ENCODE measurements around the gene NSMCE4A. TPM values are rescaled to one million over a fixed set of nuclear protein-coding genes. Genes with fewer than 3 reads are reported as not detected.

NSMCE4A gene
- total RNA-seq, 4 donors from 2014 or later: 20.1 to 37.7 (median 26.9) TPM

DNA sequence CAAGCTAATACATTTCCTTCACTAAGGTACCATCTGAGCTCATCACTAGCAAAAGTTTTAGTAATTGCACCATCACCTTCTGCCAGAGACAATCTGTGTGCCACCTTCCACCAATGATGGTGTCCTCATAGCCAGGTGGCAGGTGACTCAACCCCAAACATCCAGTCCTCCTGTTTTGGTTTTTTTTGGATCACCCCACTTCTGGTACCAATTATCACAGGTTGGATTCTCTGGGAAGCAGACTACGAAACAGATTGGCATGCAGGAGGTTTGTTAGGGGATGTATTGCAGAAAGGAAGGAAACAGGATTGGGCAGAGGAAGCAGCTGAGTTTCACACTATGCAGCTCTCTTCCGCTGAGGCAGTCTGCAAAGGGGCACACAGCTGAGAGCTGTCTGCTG is 9.4 kb upstream of the NSMCE4A start:
- Histone ChIP-seq H3K4me3 (no peak overlapping the region), H3K27me3 (no peaks in the 10 kb centered on the region), H3K36me3 (no peaks in the 10 kb centered on the region), H3K4me1 (peaks cover 16 to 17% of the 10 kb centered on the region in 2 donors), H3K9me3 (no peaks in the 10 kb centered on the region), H3K27ac (no peak overlapping the region)
- in situ Hi-C loops (cut with MboI; ENCODE audit: low sequenced_read_pairs in 4 of 4): no loop called here
- TF ChIP-seq POLR2A (IDR thresholded peaks at IDR 0.05): no peak
- TF ChIP-seq, protein P1, sequence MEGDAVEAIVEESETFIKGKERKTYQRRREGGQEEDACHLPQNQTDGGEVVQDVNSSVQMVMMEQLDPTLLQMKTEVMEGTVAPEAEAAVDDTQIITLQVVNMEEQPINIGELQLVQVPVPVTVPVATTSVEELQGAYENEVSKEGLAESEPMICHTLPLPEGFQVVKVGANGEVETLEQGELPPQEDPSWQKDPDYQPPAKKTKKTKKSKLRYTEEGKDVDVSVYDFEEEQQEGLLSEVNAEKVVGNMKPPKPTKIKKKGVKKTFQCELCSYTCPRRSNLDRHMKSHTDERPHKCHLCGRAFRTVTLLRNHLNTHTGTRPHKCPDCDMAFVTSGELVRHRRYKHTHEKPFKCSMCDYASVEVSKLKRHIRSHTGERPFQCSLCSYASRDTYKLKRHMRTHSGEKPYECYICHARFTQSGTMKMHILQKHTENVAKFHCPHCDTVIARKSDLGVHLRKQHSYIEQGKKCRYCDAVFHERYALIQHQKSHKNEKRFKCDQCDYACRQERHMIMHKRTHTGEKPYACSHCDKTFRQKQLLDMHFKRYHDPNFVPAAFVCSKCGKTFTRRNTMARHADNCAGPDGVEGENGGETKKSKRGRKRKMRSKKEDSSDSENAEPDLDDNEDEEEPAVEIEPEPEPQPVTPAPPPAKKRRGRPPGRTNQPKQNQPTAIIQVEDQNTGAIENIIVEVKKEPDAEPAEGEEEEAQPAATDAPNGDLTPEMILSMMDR (IDR thresholded peaks at IDR 0.05 in 4 of 5, conservative IDR thresholded peaks at IDR 0.05 in 1 of 5): no peak
- intact Hi-C loops (cut with DNase I; ENCODE audit: low total_unique reads): no loop called here
- ATAC-seq: no peak
- no peak for DNase-seq

DNA sequence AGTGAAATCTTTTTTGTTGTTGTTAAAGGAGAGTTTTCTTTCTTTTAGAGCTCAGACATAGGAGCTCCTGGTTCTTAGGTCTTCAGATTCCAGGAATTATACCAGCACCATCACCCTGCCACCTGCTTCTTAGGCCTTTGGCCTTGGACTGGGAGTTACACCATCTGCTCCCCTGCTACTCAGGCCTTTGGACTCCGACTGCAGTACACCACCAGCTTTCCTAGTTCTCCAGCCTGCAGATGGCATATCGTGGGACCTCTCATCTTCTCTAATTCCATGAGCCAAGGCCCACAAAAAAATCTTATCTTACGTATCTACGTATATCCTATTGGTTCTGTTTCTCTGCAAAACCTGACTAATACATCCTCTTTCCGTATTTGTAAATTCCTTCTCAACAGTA is 8.8 kb upstream of the NSMCE4A start:
- H3K4me3 ChIP-seq: no peak overlapping the region
- TF ChIP-seq POLR2A (IDR thresholded peaks at IDR 0.05): no peak
- TF ChIP-seq, protein P1 (IDR thresholded peaks at IDR 0.05 in 4 of 5, conservative IDR thresholded peaks at IDR 0.05 in 1 of 5): no peak

DNA sequence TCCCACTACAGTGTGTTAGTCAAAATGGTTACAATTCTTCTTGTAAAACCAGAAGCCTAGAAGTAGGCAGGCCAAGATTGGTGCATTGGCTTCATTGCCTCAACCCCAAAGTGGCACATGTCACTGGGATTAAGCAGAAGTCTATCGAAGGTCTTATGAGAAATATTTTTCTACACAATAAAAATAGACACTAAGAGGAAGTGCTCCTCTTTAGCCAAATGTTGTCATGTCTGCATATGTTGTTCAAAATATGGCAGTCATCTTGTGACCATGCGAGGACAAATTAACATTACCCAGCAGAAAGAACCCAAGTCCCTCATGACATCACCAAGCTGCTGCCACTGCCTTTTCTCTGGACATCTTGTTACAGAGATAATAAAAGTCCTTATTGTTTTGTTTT is 6.3 kb upstream of the NSMCE4A start:
- H3K9me3 ChIP-seq: no peaks in the 10 kb centered on the region
- no peaks in the 10 kb centered on the region for H3K36me3 ChIP-seq
- TF ChIP-seq POLR2A (IDR thresholded peaks at IDR 0.05): no peak
- TF ChIP-seq, protein P1 (IDR thresholded peaks at IDR 0.05 in 4 of 5, conservative IDR thresholded peaks at IDR 0.05 in 1 of 5): no peak
- no peaks in the 10 kb centered on the region for H3K27me3 ChIP-seq
- H3K4me3 ChIP-seq: no peak overlapping the region
- in situ Hi-C loops (cut with MboI; ENCODE audit: low sequenced_read_pairs in 4 of 4) (no loop called here), intact Hi-C loops (cut with DNase I; ENCODE audit: low total_unique reads) (no loop called here)
- ATAC-seq (no peak), DNase-seq (no peak)
- no peaks in the 10 kb centered on the region for H3K4me1 ChIP-seq
- no peak overlapping the region for H3K27ac ChIP-seq

More for the DNA sequence above, 8.8 kb upstream of the NSMCE4A start:
- no peak for ATAC-seq
- intact Hi-C loops (cut with DNase I; ENCODE audit: low total_unique reads) (no loop called here), in situ Hi-C loops (cut with MboI; ENCODE audit: low sequenced_read_pairs in 4 of 4) (no loop called here)
- Histone ChIP-seq H3K4me1 (peaks cover 11% of the 10 kb centered on the region in 2 donors), H3K27ac (no peak overlapping the region), H3K36me3 (no peaks in the 10 kb centered on the region), H3K9me3 (no peaks in the 10 kb centered on the region), H3K27me3 (no peaks in the 10 kb centered on the region)
- no peak for DNase-seq

DNA sequence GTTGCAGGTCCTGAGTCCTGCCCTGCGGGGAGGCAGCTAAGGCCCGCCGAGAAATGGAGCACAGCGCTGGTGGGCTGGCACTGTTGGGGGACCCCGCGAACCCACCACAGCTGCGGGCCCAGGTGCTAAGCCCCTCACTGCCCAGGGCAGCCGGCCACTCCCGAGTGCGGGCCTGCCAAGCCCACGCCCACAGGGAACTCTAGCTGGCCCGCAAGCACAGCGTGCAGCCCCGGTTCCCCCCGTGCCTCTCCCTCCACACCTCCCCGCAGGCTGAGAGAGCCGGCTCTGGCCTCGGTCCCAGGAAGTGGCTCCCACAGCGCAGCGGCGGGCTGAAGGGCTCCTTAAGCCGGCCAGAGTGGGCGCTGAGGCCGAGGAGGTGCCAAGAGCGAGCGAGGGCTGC is 3.5 kb upstream of the NSMCE4A start:
- no peaks in the 10 kb centered on the region for H3K27me3 ChIP-seq
- intact Hi-C loops (cut with DNase I; ENCODE audit: low total_unique reads) (loop anchor here (5.0 kb wide), 1 partner anchor 64 kb away; no protein-coding TSS in a partner anchor), in situ Hi-C loops (cut with MboI; ENCODE audit: low sequenced_read_pairs in 4 of 4) (no loop called here)
- peaks cover 13 to 14% of the 10 kb centered on the region in 2 donors for H3K4me1 ChIP-seq
- H3K9me3 ChIP-seq: no peaks in the 10 kb centered on the region
- H3K27ac ChIP-seq: no peak overlapping the region
- no peak for TF ChIP-seq POLR2A (IDR thresholded peaks at IDR 0.05)
- TF ChIP-seq, protein P1 (IDR thresholded peaks at IDR 0.05 in 4 of 5, conservative IDR thresholded peaks at IDR 0.05 in 1 of 5): no peak
- no peak for ATAC-seq
- no peaks in the 10 kb centered on the region for H3K36me3 ChIP-seq
- H3K4me3 ChIP-seq: no peak overlapping the region
- DNase-seq: no peak

DNA sequence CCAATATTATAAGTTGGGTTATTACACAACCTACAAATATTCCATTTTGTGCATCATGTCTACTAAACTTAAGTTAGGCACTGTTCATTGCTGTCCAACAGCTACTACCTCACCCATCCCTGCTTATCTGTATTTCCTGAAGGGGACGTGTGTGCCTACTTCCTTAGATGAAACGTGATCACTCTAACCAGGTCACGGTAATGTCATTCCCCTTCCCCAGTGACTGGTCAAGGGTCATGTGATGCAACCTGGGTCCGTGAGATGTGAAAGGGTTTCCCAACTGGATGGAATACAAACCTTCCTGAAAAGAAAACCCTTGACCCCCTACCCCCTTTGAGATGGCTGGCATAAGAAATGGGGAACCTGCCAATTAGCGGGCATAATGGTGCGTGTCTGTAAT is 1.6 kb upstream of the NSMCE4A start:
- no peaks in the 10 kb centered on the region for H3K9me3 ChIP-seq
- DNase-seq (no peak), ATAC-seq (no peak)
- no peak overlapping the region for H3K4me3 ChIP-seq
- H3K4me1 ChIP-seq: peaks cover 16 to 19% of the 10 kb centered on the region in 2 donors
- H3K36me3 ChIP-seq: no peaks in the 10 kb centered on the region
- no peak overlapping the region for H3K27ac ChIP-seq
- intact Hi-C loops (cut with DNase I; ENCODE audit: low total_unique reads): loop anchor here (5.0 kb wide), 1 partner anchor 66 kb away; no protein-coding TSS in a partner anchor
- in situ Hi-C loops (cut with MboI; ENCODE audit: low sequenced_read_pairs in 4 of 4): no loop called here
- H3K27me3 ChIP-seq: no peaks in the 10 kb centered on the region
- TF ChIP-seq POLR2A (IDR thresholded peaks at IDR 0.05): no peak
- TF ChIP-seq, protein P1 (IDR thresholded peaks at IDR 0.05 in 4 of 5, conservative IDR thresholded peaks at IDR 0.05 in 1 of 5): no peak
